Liver (tissue), 3 donors: Measurements from ENCODE around the gene RALB.

Experiments
- CTCF ChIP-seq: fragments of 150-350 bp; IDR thresholded peaks from 2 replicates; pipeline ENCODE4 v1.5.1; 2017; ENCODE audit warnings: improper control_type of control experiment, low read depth, low read length; ENCODE audit not compliant: missing input control
- FOXA1 ChIP-seq: IDR thresholded peaks from 2 replicates; pipeline ENCODE4 v1.6.1; 2016; ENCODE audit warnings: antibody characterized with exemption
- RXRA ChIP-seq, 2 donors: IDR thresholded peaks; 2 replicates each; pipeline ENCODE4 v1.6.1; 2017 to 2018; ENCODE audit warnings: antibody characterized with exemption in 2 of 2, mild to moderate bottlenecking in 1 of 2
- SP1 ChIP-seq: IDR thresholded peaks from 2 replicates; pipeline ENCODE4 v1.6.1; 2018; ENCODE audit warnings: antibody characterized with exemption, mild to moderate bottlenecking
- TAF1 ChIP-seq: conservative IDR thresholded peaks from 2 replicates; pipeline ENCODE4 v1.6.1; 2016; ENCODE audit warnings: antibody characterized with exemption, mild to moderate bottlenecking
- TF ChIP-seq, protein P1 (sequence below): IDR thresholded peaks from 2 replicates; pipeline ENCODE4 v1.6.1; 2016; ENCODE audit warnings: antibody characterized with exemption, mild to moderate bottlenecking
- donor health status: healthy.
- donor health status: healthy.

DNA sequence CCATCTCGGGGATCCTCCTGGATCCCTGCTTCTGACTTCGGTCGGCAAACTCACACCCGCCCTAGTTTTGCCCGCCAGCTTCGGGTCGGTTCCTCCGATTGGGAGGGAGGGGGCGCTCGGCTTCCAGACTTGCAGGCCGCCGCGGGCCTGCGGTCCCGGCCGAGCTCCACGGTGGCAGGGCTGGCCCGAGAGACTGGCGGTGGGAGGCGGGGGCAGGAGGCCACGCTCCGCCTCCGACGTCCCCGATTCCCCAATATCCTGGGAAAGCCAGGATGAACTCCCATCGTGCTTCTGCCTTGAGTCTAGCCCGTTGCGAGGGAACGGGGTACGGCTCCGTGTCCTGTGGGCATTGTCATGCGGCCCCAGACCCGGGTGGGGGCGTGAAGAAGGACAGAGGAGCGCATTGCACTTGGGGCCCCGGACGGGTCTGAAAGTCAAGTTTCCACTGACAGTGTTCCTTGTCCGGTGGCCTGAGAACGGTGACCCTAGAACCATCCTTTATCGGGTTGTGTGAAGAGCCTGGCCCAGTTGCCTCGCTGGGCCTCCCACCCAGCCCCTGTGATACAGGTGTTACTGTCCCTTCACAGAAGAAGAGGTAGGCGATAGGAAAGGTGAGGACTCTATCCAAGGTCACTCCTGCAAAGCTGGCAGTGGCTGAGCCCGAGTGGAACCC, 90.9 kb downstream of the RALB start:
- TF ChIP-seq CTCF = peak; percentile 85
- TF ChIP-seq, protein P1, sequence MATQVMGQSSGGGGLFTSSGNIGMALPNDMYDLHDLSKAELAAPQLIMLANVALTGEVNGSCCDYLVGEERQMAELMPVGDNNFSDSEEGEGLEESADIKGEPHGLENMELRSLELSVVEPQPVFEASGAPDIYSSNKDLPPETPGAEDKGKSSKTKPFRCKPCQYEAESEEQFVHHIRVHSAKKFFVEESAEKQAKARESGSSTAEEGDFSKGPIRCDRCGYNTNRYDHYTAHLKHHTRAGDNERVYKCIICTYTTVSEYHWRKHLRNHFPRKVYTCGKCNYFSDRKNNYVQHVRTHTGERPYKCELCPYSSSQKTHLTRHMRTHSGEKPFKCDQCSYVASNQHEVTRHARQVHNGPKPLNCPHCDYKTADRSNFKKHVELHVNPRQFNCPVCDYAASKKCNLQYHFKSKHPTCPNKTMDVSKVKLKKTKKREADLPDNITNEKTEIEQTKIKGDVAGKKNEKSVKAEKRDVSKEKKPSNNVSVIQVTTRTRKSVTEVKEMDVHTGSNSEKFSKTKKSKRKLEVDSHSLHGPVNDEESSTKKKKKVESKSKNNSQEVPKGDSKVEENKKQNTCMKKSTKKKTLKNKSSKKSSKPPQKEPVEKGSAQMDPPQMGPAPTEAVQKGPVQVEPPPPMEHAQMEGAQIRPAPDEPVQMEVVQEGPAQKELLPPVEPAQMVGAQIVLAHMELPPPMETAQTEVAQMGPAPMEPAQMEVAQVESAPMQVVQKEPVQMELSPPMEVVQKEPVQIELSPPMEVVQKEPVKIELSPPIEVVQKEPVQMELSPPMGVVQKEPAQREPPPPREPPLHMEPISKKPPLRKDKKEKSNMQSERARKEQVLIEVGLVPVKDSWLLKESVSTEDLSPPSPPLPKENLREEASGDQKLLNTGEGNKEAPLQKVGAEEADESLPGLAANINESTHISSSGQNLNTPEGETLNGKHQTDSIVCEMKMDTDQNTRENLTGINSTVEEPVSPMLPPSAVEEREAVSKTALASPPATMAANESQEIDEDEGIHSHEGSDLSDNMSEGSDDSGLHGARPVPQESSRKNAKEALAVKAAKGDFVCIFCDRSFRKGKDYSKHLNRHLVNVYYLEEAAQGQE = no peak
- peak; percentile 34 for TF ChIP-seq SP1
- no peak for TF ChIP-seq TAF1
- no peak for TF ChIP-seq RXRA (IDR thresholded peaks at IDR 0.05)
- no peak for TF ChIP-seq FOXA1
